NCI-H2227 treated with DMSO at 0.1 percent for 48 hours (cell line): Measurements from ENCODE around the gene DCLRE1B.

Experiments used
- DNase-seq: peaks from one replicate; lab custom pipeline; 2025; lab: John Stamatoyannopoulos, UW

The DCLRE1B gene

GRCh38 chr1:113887402-113888175, 17.5 kb upstream of the DCLRE1B start, which contains the start of gene BCL2L15:
Gene BCL2L15 (minus strand): TSS chr1:113887581. CDS start chr1:113887375, 206 bp downstream.
- no peak for DNase-seq

DNA sequence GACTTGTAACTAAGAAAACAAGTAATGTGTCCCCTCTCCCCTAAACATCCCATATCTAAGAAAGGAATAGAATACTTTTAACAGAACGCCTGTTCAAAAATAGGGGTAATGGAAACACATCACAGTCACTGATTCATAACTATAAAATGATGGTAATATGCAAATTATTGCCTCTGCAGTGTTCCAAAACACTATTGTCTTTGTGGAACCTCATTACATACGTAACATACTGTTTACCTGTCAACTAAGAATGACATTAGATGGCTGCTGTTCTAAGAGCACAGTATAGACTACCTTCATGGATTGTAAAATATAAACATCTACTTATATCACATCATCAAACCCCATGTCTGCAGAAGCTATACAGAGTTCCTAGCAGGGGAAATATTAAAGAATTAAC, 14.3 kb upstream of the DCLRE1B start:
- DNase-seq = no peak

GRCh38 chr1:113891631-113892220, 13.4 kb upstream of the DCLRE1B start:
- DNase-seq = no peak

DNA sequence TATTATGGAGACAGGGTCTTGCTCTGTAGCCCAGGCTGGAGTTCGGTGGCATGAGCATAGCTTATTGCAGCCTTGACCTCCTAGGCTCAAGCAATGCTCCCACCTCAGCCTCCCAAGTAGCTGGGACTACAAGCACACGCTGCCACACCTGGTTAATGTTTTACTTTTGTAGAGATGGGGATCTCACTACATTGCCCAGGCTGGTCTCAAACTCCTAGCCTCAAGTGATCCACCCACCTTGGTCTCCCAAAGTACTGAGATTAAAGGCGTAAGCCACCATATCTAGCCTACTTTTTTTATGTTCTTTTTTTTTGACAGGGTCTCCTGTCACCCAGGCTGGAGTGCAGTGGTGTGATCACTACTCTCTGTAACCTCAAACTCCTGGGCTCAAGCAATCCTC, 11.9 kb upstream of the DCLRE1B start:
- DNase-seq = no peak

DNA sequence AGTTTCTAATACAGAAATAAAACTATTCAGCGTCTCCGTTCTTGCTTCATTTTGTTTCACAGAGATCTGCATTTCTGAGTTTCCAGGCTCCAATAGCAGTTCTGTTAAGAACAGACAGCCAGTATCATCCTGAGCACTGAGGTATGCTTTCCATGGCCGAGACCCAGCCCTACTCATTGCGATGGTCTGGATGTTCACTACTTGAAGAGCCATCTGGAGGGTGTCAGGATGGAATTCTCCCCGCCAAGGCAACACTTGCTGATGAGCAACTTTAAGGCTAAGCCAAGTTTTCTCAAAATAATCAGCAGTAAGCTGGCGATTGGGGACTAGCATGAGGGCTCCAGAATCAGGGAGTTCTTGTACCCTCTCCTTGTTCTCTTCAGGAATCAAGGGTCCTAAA, 10.0 kb upstream of the DCLRE1B start:
- no peak for DNase-seq

DNA sequence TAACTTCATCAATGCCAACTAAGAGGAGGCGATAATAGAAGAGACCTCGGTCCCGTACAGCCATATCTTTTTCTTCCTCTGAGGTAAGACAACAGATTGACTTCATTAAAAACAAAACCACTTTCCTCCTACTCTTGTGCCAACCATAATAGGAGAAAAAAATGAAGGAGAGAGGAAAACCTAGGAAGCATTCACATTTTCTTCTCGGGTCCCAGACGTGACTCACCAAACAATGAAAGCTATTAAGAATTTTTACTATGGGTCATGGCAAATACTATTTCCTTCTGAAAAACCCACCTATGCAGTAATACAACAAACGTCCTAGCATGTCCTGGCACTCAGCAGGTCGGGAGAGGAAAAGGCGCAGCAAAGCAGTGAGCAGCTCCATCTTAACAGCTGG, 9.2 kb upstream of the DCLRE1B start:
- DNase-seq = no peak

DNA sequence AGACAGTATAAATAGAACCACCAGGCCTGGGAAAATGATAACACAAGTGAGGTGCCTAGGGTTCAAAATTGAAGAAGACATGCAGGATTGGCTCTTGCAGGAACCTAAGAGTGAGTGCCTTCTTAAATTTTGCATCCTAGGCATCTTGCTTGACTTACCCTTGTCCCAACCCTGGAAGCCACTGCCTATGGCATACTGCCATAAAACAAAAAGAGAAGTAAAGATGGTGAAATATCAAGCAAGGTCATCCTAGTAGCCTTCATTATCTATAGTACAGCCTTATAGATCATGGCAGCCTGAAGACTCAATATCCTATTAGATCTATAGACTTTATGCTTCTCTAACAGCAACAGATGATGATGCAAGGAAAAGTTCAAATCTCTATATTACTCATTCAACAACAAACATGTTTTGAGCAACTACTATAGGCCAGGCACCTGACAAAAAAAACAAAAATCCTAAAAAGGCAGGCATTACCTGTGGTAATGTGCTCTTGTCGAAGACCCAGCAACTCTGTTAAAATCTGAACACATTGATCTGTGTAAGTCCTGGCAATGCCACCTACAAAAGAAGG, 6.8 kb upstream of the DCLRE1B start:
- DNase-seq = no peak

DNA sequence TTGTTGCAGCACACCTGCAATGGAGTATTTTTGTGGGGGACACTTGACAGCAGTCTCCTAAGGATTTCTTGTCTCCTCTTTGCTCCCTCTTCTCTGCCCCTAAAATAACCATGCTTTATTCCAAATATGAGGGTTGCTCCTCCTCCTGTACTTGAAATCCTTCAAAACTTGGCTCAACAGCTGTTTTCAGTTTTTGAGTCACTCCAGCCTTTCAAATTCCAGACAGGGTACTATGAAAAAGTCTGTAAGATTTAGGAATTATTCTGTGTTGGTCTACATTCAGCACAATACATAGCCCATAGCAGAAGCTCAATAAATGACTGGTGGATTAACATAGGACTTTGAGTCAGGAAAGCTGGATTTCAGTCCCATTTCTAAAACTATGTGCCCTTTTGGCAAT, 6.0 kb upstream of the DCLRE1B start:
- no peak for DNase-seq

GRCh38 chr1:113901191-113901590, 3.9 kb upstream of the DCLRE1B start:
- no peak for DNase-seq

GRCh38 chr1:113903501-113904292, 1.4 kb upstream of the DCLRE1B start:
- no peak for DNase-seq

- DNase-seq = peak; percentile 65
Measured at GRCh38 chr1:113904293-113904673, 843 bp upstream of the DCLRE1B start.

- DNase-seq = no peak
Measured at GRCh38 chr1:113905435-113905861, 322 bp downstream of the DCLRE1B start.

DNA sequence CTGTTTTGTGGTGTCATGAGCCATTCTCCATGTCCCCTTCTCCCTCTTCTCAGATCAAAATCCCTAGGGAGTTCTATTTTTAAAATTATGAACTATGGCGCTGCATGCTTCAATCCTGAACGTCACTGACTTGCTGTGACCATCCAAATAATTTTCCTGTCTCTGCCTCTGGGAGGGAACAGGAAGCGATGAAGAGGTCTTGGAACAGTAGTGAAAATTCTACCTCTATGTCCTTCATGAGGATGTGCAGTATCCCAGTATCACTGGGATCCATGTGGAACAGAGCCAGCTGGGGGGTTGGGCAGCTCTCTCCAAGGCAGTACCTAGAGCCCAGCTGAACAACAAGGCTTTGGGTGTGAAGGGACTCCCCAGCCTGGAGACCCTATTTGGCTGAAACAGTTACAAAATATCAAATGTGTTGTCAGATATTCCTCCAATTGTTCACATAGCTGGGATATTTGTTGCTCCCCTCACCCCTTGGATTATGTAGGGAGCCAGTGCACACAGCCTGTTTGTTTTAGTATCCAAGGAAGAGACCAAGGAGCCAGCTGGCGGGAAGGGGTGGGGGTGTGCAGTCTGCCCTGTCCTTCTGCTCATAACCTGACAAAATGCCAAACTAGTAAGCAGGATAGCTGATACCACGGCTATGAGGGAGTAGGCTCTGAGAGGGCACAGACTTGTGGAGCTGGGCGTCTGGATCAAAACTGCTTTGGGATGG, 7.6 kb downstream of the DCLRE1B start:
- no peak for DNase-seq

- DNase-seq = no peak
Measured at GRCh38 chr1:113913312-113913668, 8.2 kb downstream of the DCLRE1B start.

- DNase-seq = no peak
Measured at GRCh38 chr1:113913887-113914664, 8.9 kb downstream of the DCLRE1B start.

DNA sequence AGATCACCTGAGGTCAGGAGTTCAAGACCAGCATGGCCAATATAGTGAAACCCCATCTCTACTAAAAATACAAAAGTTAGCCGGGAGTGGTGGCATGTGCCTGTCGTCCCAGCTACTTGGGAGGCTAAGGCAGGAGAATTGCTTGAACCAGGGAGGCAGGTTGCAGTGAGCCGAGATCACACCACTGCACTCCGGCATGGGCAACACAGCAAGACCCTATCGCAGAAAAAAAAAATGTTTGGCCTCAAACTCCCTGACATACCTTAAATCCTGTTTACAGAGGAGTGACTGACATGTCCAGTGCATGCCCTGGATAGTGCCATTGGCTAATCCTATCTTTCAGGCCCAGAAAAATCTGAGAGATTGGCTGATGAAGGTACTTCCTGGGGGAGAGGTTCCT, 11.8 kb downstream of the DCLRE1B start:
- no peak for DNase-seq

- DNase-seq = no peak
Measured at GRCh38 chr1:113917400-113918082, 12.4 kb downstream of the DCLRE1B start.

DNA sequence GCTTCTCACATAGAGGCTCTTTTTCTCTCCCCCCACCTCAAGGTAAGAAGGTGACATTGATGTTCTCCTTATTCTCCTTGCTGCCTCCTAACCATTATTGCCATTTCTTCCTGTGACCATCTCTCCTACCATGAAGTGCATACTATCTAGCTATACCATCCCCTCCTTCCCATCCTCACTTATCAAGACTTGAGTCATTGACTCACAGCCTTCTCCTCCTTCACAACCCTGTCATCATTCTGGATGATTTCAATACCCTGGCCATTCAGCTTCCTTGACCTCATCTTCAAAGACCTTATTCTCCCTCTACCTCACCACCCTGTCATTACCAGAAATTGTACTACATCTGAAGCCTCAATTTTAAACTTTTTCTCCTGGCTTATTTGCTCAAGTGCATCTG, 13.1 kb downstream of the DCLRE1B start:
- peak; percentile 55 for DNase-seq

DNA sequence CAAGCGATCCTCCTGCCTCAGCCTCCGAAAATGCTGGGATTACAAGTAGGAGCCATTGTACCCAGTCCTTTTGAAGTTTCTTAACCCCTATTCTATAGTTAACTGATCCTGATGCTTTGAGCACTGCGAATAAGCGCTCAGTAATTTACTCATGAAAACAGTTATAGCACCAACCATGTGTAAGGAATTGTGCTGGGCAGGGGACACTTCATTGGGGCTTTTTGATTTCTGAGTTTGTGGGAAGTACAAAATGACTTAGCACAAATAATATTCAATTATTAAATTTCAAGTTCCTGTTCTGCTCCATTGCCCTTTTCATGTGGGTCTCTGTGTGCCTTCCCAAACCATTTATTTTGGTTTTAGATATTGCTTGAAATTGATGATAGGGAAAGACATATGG, 17.8 kb downstream of the DCLRE1B start:
- no peak for DNase-seq

DNA sequence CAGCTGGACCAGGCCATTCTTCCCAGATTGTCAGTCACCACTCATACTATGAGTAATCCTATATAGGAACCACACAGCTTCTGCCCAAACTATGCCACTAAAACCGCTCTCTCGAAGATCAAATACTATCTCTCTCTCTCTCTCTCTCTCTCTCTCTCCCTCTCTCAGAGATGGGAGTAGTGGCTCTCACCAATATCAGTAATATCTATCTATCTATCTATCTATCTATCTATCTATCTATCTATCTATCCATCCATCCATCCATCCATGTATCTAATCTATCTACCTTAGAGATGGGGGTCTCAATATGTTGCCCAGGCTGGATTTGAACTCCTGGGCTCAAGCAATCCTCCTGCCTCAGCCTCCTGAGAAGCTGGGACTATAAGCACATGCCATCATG, 19.3 kb downstream of the DCLRE1B start:
- DNase-seq = no peak
